A673 (cell line): ENCODE data around the gene AQP11.

Experiments
- CTCF ChIP-seq: fragments of 300-800, 200-600 bp; sonication (generic); conservative IDR thresholded peaks from 2 replicates; pipeline ENCODE4 v1.5.1; 2017; ENCODE audit warnings: low read depth, mild to moderate bottlenecking, antibody characterized with exemption, low read length, moderate library complexity, mixed read lengths
- EZH2 ChIP-seq: fragments of 200-600 bp; sonication (generic); IDR thresholded peaks from 2 replicates; pipeline ENCODE4 v1.6.1; 2017; ENCODE audit warnings: borderline replicate concordance, low read depth, mild to moderate bottlenecking, mixed read lengths, antibody characterized with exemption, low read length; ENCODE audit not compliant: poor library complexity, severe bottlenecking

DNA sequence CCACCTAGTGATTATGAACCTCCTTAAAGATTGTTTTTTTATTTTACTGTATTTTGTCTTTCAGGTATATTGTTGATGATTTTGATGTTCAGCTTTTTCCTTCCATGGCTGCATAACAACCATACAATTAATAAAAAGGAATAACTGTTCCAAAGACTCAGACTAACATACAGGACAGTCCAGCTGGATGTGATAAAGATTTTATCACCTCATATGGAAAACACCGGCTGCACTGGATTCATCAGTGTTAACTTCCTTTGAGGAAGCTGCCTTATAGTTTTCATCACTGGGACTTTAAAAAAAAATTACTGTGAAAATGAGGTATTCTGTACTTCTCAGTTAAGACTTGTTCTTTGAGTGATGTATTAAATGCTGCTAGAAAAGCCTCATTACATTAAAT is 19.5 kb downstream of the AQP11 start:
- TF ChIP-seq EZH2 = no peak
- no peak for TF ChIP-seq CTCF
